8988T (cell line): ENCODE data around the gene TCF7L1.
"Not testable (repeated sequence)": the region's sequence is repeated elsewhere in the genome, so short reads cannot be mapped to it uniquely, and the experiment has no call there.

Source experiments
- DNase-seq: peaks from one replicate; pipeline ENCODE4 v3.0.0; 2011

Gene TCF7L1

DNA sequence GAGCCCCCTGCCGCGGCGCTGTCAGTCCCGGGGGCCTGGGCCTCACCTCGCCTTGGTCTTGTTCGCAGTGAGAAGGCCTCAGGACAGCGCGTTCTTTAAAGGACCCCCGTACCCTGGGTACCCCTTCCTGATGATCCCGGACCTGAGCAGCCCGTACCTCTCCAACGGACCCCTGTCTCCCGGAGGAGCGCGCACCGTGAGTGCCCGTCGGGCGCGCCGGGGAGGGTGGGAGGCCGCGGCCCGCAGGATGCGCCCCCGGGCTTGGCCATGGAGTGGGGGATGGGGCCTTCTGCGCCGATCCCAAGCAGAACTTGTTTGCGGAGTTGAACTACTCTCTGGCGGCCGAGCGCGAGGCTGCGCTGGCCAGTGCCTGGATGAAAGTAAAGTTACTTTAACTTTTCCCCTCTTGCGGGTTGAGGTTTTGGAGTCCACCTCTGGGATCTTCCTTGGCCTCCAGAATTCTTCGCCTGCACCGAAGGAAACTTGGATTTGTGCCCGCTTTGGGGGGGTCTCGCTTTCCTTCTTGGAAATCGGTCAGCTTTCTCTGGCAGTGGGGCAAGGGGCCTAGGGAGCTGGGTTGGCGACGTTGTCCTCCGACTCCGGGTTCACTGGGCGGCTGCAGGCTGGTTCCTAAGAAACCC lies 1.2 kb downstream of the TCF7L1 start:
- peak; percentile 28 for DNase-seq

DNA sequence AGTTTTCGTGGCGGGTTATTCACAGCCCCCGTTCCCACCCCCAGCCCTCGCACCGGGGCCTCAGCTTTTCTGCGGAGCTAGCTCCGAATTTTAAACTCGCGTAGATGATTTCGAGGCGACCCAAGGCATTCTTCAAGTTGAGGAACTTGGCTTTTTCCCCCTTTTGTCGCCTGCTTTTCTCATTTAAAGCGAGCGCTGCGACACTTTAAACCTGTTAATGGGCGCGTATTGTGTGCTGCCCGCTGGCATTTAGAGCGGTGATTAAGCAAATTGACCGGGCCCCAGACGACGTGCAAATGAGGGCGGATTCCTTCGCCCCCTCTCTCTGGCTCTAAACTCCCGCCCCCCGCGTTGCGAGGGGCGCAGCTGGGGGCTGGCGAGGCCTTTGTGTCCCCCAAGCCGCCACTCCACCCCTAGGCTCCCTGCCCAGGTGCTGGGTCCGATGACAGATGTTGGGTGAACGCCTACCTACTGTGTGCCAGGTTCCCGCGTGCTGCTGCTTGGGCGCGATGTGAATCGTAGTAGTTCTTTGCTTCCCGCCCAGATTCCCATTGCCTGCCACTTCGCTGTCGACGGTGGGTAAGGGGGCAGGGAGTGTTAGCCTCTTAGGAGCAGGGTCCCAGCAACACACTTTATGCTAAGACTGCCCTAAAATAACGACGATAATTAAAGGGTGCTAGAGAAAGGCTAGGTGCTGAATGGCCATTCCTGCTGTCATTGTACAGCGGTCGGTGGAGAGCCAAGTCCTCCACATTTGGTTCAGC lies 1.9 kb downstream of the TCF7L1 start:
- DNase-seq = no peak

DNA sequence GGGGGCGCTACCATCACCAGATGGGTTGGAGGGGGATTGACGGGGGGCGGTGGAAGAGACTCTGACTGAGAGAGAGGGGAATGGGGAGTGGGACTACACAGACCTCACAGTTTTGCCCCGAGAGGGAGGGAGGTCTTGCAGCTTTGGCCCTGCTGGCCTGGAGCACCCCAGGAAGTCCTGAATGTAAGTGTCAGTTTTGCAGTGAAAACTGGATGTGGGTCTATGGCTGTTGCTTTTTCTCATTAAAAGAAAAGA lies 2.4 kb downstream of the TCF7L1 start:
- DNase-seq = no peak

DNA sequence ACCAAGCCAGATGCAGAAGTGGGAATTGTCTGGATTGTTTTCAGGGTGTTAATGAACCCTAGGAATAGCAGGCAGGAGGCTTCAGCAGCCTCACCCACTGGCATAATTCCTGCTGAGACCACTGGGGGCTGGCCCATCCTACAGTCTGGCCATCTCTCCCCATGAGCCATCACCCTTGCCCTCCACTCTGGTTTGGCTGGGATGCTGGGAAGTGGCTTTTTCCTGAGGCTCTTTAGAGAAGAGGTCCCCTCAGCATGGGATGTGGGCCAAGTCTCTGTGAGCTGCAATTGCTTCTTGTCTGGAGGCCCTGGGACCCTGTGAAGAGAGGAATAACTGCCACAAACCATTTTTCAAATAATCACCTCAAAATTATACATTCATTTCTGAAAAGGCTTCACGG lies 4.0 kb downstream of the TCF7L1 start:
- DNase-seq = no peak

DNA sequence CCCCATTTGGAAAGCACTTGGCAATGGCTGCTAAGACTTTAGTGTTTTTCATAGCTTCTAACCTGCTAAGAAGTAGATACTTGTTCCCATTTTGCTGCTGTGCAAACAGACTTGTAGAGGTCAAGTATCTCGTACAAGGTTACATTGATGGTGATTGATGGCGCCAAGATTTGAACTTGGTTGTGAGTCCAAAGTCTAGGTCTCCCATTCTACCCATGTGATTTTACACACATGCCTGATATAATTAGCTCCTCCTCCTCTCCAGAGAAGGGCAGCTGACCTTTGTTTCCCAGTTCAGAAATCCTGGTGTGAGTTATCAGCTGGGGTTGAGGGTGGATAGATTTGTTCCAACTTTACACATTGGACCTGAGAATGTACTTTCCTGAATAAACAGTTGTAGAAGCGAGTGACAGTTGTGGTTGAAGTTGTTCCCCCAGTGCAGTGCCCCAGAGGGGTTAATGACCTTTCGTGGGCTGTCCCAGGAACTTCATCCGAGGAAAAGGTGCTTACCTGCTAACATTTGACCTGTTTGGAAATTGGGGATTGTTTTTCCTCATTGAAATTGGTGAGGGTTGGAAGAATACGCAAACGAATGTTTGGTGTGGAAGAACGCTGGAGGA lies 10.4 kb downstream of the TCF7L1 start:
- DNase-seq = no peak

DNA sequence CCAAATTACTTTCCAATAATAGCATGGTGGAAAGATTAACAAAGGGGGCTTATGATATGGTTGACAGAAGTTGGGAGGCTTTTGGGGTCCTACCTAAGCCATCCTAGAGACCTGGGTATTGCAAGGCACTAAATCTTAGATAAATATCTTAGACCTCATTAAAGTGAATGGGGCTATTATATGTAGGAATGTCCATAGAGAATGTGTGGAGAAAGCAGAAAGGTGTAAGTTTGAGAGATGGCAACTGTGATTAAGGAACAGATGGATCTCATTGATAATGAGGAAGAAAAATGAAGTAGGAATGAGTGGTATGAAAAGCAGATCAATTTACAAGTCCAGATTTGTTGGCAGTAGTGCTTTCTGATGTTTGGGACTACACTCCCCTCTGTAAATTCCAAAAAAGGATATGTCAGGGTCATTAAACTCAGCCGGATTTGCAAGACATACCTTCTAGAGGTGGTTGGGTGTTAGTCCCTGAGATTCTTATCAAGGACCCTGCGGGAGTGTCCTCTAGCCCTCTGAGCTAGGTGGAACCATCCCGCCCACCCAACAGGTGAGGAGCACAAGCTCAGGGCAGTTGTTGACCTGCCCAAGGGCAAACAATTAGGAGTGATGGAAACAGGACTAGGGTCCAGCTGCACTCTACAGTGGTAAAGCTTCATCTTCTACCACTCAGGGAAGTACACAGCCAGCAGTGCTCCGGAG lies 12.1 kb downstream of the TCF7L1 start:
- DNase-seq = no peak

DNA sequence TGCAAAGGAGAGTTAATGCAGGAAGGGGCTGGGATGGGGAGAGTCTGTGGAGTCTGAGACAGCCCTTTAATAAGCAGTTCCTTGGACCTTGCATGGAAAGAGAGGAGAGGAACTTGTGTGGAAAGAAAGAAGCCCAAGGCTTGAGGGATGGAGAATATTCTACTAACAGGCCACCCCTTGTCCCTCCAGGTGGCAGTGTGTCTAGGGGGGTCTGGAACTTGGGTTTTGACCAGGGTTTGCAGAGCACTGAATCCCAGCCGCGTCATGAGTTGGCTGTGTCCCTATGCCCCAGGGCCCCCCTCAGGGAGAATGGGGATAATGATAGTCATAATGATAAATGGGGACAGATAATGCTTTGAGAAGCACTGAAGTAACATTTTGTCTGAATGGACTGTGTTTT lies 15.0 kb downstream of the TCF7L1 start:
- DNase-seq = no peak

DNA sequence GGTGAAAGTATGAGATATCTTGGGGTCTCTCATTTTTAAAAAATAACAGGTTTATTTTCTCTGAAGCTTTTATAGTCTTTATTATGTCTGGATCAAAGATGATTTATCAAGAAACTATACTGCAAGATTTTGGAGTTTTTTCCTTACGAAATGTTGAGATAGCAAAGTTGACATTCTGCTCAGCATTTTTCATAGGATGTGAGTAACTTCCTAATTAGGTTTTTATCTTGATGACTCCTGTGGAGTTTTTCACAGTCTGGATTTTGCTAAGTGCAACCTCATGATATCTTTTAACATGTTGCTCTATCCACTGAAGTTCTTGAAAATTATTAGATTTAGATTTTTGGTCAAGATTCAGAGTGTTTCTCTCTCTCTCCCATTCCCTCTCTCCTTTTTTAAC lies 17.8 kb downstream of the TCF7L1 start:
- no peak for DNase-seq

DNA sequence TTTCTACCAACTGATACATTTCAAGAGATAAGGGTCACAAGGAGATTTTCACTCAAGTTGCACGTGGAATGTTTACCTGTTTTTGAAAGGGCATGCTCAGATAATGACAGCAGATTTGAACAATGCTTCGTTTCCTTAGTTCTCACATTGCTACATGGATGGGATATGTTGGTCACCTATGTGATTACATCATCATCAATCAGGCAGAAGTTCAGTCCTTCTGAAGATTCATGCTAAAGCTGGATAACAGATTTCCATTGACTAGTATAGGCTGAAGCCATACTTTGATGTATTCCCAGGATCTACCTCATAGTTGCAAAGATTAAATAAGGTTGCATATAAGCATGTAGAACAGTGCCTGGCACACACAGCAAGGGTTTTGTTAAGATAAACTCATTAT lies 19.7 kb downstream of the TCF7L1 start:
- no peak for DNase-seq

DNA sequence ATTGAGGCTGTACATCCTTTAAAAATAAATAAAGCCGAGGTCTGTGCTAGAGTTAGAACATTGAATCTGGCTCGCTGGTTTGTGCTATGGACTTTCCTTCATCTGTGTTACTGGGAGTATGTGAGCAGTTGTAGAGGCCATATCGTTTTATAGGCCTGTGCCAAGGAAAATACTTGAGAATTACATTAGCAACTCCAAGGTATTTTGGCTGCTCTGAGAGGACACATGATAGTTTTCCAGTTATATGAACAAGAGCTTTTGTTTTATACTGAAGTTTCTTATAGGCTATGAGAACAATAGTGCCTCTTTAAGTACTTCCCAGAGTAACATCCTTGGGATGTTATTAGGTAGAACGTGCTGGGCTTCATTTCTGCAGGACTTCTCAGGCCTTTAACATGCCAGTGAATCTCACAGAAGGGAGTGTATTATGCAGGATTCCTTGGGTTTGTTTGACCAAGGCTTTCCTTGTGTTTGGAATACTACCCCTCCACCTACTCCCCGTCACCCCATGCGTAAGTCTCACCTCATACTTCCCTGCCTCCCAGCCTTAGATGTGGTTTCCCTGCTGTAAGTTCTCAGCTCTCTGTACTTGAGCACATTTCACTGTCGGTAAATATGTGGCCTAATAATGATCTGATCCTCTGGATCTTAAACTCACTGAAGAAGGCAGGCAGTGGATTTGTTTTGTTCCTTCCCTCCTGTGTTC lies 21.0 kb downstream of the TCF7L1 start:
- DNase-seq = no peak

DNA sequence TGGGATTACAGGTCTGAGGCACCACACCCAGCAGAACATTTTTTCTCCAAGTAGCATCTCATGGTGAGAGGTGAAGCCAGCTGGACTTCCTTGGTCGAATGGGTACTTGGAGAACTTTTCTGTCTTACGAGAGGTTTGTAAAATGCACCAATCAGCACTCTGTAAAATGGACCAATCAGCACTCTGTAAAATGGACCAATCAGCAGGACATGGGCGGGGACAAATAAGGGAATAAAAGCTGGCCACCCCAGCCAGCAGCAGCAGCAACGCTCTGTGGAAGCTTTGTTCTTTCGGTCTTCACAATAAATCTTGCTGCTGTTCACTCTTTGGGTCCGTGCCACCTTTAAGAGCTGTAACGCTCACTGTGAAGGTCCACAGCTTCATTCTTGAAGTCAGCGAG lies 21.9 kb downstream of the TCF7L1 start:
- not testable (repeated sequence) for DNase-seq

DNA sequence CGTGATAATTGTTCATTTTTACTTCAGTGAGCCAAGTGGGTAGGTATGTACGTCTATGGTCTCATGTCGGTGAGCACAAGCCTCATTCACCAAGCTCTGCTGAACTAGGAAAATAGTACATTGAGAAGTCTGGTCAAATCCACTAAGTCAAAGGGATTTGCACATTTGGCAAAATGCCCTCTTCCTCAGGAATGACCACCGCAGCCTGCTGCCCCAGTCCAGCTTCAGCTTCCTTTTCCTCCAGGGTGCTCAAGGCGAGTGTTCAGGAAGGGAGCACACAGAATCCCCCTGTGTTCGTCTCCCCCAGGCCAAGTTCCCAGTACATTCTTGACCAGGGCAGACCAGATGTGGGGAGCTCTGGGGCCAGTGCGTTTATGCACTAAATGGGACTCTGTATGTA lies 23.0 kb downstream of the TCF7L1 start:
- DNase-seq = no peak

DNA sequence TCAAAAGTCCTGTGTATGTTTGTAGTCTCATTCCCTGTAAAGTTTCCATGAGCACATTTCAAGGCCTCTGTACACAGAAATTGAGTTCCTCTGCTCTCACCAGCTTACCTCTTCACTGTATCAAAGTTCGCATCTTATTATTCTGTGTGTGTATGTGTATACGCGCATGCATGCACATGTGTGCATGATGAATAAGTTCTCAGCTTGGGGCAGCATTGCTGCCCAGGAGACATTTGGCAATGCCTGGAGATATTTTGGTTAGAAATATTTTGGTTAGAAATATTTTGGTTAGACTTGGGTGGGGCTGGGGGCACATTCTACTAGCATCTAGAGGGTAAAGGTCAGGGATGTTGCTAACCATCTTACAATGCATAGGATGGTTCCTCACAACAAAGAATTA lies 23.4 kb downstream of the TCF7L1 start:
- no peak for DNase-seq

DNA sequence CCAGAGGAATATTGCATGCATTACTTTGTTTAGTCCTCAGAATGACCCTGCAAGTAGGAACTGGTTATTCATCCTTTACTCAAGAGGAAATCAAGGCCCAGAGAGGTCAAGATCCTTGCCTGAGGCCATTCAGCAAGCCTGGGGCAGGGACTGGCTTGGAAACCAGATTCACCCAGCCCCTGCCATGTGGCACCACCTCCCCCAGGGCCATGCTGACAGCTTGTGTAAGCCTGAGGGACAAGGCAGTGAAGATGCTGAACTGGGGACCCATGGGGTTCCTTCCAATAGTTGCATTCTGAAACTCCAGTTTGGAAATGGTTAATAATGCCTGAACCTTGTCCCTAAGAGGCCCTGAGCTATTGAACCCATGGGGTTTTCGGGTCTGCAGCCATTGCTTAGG lies 24.2 kb downstream of the TCF7L1 start:
- DNase-seq = no peak

DNA sequence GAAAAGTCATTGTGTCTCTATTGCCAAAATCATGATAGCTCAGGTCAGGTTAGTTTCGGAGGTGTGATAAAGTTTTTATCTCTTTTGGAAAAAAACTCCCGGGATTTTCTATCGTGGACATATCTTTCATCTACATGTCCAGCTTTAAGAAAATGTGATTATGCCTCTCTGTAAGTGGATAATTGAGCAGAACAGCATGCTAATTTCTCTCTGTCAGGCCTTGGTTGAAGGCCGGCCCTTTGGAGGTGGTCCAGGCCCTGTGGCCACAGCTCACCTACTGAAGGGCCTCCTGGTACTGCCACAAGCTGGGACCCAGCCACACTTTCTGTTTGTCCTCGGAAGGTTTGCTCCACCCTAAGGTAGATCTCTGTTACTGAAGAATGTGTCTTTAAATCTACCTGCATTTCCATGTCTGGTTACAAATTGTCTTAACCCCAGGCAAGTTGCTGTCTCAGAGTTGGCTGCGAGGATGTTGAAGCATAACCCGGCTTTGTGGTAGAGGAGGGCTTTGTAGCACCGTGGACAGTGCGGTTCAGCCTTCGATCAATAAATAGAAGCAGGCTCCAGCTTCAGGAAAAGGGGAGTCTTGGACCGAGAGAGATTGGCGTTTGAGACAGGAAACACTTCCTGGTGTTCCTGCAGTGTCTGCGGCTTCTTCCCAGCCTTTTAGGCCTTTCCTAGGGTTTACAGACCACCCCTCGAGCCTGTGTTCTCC lies 25.5 kb downstream of the TCF7L1 start:
- DNase-seq = no peak

DNA sequence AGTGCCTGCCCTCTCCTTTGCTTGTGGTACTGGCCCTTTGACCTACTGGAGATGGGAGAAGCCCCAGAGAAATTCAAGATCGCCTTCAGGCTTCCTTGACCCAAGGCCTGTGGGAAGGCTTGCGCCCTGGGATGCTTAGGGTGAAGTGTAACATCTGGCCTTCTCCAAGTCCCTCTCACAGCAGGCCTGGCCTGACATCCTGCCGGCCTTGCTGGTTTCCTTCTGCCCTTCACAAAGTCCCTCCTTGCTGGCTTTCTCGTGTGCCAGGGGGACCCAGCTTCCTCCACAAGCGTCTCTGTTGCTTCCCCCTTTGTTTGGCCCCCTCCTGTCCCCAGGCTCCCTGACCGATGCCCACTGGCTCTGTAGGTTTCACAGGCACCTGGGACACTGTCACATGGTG lies 26.4 kb downstream of the TCF7L1 start:
- no peak for DNase-seq

DNA sequence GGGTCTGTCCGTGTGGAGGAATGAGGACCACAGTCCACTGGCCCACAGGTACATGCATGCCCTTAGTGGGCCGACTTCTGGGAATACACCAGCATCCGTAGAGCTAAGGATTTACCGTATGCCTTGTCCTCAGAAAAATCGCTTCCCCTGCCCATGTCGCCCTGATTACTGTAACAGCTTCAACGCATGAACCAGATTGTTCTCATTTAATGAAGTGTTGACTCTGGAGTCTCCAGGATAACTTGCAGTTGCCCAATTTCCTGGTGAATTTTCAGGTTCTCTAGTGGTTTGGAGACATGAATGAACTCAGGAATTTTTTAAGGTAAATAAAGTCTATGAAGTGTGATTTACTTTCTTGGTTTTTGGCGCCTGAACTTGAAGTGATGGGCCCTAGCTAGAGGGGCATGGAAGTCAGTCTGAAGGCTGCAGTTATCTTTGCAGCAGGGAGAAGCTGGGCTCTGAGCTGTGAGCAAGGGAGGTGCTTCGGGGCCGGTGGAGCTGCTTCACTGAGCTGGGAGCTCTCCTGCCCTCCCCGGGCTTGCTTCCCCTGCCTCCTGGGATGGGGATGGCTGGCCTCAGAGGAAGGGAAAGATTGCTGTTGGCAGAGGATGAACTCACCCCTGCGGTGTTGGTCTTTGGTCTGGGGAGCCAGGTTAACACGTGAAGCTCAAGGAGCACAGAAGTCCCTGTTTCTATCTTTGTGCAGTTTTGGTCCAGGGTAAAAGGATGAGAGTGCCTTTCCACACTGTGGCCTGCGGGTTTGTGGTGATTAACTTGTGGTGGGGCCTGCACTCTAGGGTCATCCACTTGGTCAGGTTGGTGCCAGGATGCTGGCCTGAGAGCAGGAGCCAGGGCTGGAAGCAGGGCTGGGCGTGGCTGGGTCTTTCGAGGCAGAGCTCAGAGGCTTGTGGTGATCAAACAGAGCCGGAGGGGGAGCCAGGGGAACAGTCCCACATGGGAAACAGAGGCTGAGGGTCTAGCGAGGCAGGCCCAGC lies 28.1 kb downstream of the TCF7L1 start:
- no peak for DNase-seq

DNA sequence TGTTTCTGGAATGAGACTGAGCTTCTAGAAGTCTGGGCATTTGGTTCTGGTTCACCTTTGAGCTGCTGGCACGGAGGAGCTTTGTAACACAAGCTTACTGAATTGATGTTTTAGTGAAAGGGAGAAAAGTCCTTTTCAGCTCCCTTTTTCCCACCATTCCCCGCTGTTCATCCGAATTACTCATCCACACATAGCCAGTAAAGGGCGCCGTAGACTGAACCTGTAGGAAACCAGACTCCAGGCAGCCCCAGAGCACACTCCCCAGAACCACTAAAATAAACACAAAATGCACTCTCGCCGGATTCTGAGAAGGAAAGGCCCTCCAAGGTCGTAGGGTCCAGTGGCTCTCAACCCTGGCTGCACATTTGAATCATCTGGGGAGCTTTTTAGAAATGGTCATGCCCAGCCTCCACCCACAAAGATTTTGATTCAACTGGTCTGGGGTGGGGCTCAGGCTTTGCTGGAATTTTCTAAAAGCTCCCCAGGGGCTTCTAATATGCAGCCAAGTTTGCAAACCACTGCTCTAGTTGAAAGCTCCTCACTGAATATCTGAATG lies 29.6 kb downstream of the TCF7L1 start:
- no peak for DNase-seq

DNA sequence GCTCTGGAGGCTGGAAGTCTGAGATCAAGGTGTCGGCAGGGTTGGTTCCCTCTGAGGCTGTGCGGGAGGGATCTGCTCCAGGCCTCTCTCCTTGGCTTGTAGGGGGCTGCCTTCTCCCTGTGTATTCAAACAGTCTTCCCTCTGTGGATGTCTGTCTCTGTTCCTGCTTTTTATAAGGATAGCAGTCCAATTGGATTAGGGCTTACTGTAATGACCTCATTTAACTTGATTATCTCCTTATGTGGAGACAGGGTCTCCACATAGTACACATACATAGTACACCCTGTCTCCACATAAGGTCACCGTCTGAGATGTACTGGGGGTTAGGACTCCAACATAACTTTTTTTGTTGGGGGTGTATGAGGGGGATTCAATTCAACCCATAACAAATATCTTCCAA lies 30.5 kb downstream of the TCF7L1 start:
- no peak for DNase-seq

DNA sequence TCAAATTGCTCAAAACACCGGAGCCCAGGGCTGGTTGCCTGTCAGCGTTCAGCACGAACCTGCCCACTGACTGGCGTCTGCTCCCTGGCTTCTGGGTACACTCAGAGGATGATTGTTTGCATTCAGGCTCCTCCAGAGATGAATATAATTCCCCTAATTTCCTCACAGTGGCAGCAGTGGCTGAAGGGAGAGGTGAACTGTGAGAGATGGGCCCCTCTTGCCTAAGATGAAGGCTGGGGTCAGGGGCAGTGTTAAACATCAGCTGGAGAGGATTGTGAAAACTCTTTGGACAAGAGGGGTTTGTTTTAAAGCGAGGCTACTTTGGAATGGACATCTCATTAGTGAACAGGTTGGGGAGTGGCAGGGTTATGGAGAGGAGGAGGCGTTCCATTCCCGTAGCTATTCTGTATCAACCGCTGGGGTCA lies 31.0 kb downstream of the TCF7L1 start:
- no peak for DNase-seq

DNA sequence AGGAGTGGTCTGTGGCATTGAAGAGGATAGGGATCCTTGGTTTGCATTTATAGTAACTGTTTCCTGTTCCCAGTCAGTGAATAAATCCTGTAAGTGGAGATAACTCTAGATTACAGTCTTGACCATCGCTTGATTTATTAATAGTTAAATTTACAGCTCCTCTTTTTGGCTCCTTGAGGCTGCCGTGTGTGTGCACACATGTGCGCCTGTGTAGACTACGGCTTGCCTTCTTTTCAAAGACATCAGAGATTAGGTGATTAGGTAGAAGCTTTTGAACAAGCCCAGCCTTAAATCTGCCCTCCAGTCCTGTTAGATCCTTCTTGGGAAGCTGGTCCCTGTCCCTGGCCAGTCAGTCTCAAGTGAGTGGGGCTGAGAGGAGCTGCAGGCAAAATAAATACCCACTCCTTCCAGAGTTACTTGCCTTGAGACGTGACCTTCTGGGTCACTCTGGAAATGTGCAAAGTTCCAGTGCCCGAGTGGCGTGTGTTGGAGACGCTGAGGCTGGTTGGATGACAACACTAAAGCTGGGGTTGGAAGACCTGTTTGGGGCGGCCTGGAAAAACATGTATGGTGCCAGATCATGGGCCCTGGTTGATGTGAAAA lies 32.0 kb downstream of the TCF7L1 start:
- no peak for DNase-seq
